Mucosa of stomach (tissue), 1 donor: Measurements from ENCODE around the gene TMPRSS6.

Experiments
- H3K27me3 ChIP-seq: one replicate; pipeline ENCODE4 v1.7.0; 2013; ENCODE audit warnings: mild to moderate bottlenecking, low read length; ENCODE audit not compliant: control insufficient read depth, insufficient read depth
- H3K36me3 ChIP-seq: one replicate; pipeline ENCODE4 v1.7.0; 2013; ENCODE audit warnings: low read length; ENCODE audit not compliant: control insufficient read depth, insufficient read depth
- H3K4me1 ChIP-seq: one replicate; pipeline ENCODE4 v1.7.0; 2013; ENCODE audit warnings: mild to moderate bottlenecking, low read length; ENCODE audit not compliant: control insufficient read depth, insufficient read depth
- H3K4me3 ChIP-seq: one replicate; pipeline ENCODE4 v1.7.0; 2013; ENCODE audit warnings: low read length
- H3K9ac ChIP-seq: one replicate; pipeline ENCODE4 v1.7.0; 2013; ENCODE audit warnings: mild to moderate bottlenecking, low read length, moderate library complexity
- H3K9me3 ChIP-seq: one replicate; pipeline ENCODE4 v1.7.0; 2013; ENCODE audit warnings: mild to moderate bottlenecking, low read length, moderate library complexity; ENCODE audit not compliant: control insufficient read depth
- donor health status: Pancreatic carcinoma.

Gene TMPRSS6

DNA sequence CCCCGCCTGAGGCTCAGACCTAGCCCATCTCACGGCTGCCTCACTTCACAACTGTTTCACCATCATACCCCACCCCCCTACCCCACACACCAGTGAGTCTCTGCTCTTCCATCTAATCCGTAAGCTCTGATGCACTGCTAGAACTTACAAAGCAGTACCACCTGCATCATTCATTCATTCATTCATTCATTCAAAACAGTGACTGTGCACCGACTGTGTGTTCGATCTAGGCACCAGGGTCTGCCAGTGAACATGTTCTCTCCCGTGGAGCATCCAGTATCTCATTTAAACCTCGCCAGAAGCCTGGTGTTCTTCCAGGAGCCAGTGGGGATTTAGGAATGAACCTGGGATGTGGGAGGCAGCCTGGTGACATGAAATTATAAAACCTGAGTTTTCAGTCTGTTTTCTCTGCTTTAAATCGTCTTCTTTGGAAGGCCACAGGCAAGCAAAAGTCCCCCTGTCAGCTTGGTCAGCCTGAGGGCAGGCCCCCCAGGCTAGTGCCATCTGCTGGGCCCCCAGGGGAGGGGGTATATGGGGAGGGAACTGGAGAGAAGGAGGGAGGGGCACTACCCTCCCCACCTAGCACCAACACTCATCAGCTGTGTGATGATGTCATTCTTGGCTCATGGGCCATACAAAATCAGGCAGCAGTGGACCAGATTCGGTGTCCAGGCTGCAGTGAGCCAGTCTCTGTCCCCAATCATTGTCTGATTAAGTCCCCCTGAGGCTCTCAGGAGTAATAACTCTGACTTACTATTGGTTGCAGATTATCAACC, 18.4 kb downstream of the TMPRSS6 start:
- Histone ChIP-seq H3K9ac (no peak overlapping the region), H3K9me3 (no peaks in the 10 kb centered on the region), H3K4me1 (no peaks in the 10 kb centered on the region), H3K27me3 (peaks cover 9% of the 10 kb centered on the region), H3K4me3 (no peak overlapping the region), H3K36me3 (no peaks in the 10 kb centered on the region)

DNA sequence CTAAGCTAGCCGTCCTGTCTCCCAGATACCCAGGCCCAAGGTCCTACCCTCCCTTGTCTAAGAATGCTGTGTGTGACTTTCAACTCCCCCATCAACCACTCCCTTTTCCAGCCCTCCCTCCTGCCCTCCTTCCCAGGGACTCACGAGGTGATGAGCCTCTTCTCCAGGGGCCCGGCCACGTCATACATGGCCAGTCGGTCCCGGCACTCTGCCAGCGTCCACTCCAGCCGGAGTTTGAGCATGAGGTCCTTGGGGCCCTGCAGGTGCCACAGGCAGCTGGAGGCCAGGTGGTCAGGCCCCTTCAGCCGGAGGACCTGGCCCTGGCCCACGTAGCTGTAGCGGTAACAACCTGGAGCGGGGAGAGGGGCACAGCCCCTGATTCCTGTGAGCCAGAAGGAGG, 20.1 kb downstream of the TMPRSS6 start:
- H3K4me1 ChIP-seq: peaks cover 1% of the 10 kb centered on the region
- no peaks in the 10 kb centered on the region for H3K9me3 ChIP-seq
- peaks cover 9% of the 10 kb centered on the region for H3K27me3 ChIP-seq
- H3K9ac ChIP-seq: no peak overlapping the region
- H3K4me3 ChIP-seq: no peak overlapping the region
- H3K36me3 ChIP-seq: no peaks in the 10 kb centered on the region

DNA sequence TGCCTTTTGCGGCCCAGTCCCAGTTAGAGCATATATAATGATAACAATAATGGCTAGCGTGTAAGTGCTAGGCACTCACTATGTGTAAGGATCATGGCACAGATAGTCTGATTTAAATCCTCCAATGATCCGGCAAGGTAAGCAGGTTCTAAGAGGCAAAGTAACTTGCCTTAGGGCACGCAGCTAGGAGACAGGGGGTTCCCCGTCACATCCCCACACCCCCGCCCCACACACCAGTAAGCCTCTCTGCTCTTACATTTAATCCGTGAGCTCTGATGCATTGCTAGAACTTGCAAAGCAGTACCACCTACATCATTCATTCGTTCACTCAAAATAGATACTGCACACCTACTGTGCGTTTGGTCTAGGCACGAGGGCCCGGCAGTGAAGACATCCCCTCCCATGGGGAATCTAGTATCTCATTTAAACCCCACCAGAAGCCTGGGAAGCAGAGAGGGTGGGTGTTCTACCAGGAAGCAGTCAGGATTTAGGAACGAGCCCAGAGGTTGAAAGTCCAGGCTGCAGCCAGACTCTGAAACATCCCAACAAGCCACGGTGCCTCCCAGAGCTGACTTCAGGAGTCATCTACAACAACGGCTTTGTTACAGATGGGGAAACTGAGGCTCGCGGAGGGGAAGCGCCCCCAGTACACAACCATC, 20.6 kb downstream of the TMPRSS6 start:
- Histone ChIP-seq H3K4me1 (peaks cover 4% of the 10 kb centered on the region), H3K9me3 (no peaks in the 10 kb centered on the region), H3K36me3 (no peaks in the 10 kb centered on the region), H3K4me3 (no peak overlapping the region), H3K27me3 (peaks cover 9% of the 10 kb centered on the region), H3K9ac (no peak overlapping the region)

DNA sequence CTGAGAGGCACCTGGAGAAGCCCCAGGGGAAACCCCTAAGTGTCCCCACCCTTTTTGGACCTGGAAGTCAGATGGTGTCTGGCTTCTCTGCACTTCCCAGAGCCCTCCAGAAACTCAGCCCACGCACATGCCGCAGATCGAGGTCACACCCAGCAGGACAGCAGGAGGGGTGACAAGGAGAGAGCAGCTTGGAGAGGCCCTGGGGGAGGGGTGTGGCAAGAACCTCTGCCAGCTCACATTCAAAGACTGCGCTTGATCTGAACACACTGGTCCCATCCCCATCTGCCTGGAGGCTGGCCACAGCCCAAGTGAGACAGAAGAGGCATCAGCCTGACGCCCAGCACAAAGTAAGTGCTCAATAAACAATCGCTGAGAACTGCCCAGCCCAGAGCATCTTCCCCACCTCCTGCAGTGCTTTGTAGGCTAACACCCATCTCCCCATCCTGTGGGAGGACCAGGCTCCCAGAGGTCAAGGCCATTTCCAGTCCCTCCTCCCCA, 21.4 kb downstream of the TMPRSS6 start:
- Histone ChIP-seq H3K9me3 (no peaks in the 10 kb centered on the region), H3K4me1 (peaks cover 4% of the 10 kb centered on the region), H3K27me3 (peaks cover 9% of the 10 kb centered on the region), H3K36me3 (no peaks in the 10 kb centered on the region), H3K4me3 (no peak overlapping the region), H3K9ac (no peak overlapping the region)

DNA sequence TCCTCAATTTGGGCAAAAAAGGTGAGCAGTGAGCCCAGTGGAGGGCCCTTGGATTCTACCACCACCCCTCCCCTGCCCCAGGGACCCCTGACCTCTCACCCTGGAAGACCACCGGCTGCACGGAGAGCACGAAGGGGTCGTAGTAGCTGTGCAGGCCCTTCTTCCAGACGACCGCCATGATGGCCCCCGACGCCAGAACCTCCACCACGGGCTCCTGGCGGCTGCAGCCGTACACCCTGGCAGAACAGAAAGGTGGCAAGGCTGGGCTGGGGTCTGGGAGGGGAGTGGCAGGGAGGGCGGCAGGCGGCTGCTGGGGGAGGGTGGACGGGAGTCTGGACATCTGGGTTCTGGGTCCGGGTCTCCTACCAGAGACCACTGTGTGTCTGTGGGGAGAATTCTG, 23.3 kb downstream of the TMPRSS6 start:
- no peak overlapping the region for H3K4me3 ChIP-seq
- peaks cover 4% of the 10 kb centered on the region for H3K4me1 ChIP-seq
- no peaks in the 10 kb centered on the region for H3K36me3 ChIP-seq
- peaks cover 9% of the 10 kb centered on the region for H3K27me3 ChIP-seq
- no peaks in the 10 kb centered on the region for H3K9me3 ChIP-seq
- no peak overlapping the region for H3K9ac ChIP-seq

DNA sequence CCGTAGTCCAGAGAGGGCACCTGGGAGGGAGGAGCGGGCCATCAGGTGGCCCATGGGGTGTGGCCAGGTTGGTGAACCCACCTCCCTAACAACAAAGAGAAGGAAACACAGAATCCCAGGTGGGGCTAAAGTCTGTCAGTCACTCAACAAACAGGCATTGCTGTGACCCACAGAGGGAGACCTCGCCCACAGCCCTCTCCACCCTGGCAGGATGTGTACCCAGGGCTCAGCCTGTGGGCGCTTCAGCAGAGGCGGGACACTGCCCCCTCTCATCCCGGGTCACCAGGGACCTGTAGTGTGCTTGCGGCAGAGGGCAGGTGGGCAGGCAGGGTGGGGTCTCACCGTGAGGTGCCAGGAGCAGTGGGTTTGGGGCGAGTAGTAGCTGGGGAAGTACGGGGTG, 25.1 kb downstream of the TMPRSS6 start:
- Histone ChIP-seq H3K36me3 (no peaks in the 10 kb centered on the region), H3K9ac (no peak overlapping the region), H3K4me3 (no peak overlapping the region), H3K9me3 (no peaks in the 10 kb centered on the region), H3K4me1 (peaks cover 4% of the 10 kb centered on the region), H3K27me3 (peaks cover 9% of the 10 kb centered on the region)

DNA sequence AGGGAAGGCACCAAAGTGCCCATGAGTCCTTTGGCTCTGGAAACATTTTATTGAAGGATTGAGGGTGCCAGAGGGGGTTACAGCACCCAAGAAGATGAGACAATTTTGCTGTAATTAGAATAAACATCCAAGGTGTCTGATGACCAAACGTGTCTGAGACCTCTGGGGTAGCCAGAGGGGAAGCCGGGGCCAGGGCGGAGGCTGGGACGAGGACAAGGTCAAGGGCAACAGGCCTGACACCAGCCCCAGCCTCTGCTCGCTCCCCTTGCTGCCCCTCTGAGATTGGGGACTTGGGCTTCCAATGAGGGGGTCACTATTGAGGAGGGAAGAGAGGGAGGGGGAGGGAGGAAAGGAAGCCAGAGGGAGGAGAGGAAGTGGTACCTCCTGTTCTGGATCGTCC, 25.6 kb downstream of the TMPRSS6 start:
- H3K9ac ChIP-seq: no peak overlapping the region
- peaks cover 8% of the 10 kb centered on the region for H3K27me3 ChIP-seq
- no peak overlapping the region for H3K4me3 ChIP-seq
- no peaks in the 10 kb centered on the region for H3K36me3 ChIP-seq
- H3K9me3 ChIP-seq: no peaks in the 10 kb centered on the region
- peaks cover 4% of the 10 kb centered on the region for H3K4me1 ChIP-seq

DNA sequence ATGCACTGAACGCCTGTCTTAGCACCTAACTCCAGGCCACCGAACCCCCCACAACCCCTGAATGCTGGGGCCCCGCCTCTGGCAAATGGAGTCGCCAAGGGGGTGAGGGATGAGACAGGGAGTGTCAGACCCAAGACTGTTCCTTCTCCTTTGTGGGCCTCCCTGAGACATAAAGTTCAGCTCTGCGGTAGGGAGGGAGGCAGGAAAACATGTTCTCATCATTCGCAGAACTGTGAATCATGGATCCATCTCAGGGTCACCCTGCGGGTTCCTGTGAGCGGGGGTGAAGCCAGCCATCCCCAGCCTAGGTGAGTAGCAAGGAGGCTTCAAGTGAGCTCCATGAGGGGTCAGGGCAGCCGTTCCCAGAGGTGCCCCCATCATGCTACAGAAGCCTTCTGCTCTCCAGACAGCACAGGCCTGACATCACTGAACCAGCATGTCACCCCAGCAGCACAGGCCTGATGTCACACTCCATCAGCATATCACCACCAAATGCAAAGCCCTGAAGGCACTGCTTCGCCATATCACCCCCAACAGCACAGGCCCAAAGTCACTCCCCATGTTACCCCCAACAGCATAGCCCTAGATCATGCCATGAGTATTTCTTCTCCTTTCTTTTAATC, 27.2 kb downstream of the TMPRSS6 start:
- Histone ChIP-seq H3K9ac (no peak overlapping the region), H3K4me3 (no peak overlapping the region), H3K36me3 (no peaks in the 10 kb centered on the region), H3K4me1 (peaks cover 4% of the 10 kb centered on the region), H3K27me3 (peaks cover 5% of the 10 kb centered on the region), H3K9me3 (no peaks in the 10 kb centered on the region)

DNA sequence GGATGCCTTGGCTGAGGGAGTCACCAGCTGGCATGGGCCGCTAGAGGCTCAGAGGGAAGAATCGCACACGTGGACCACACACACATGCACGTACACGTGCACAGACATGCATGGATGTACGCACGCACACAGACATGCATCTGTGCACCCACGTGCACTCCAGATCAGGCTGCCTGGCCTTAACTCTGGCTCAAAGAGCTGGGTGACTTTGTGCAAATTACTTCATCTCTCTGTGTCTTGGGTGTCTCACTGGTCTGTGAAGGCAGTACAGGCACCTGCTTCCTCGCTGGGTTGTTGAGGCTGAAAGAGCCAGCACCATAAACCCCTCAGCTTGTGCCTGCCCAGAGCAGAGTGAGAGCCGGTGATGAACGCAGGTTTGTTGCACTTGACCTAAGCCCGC, 28.7 kb downstream of the TMPRSS6 start:
- Histone ChIP-seq H3K9me3 (no peaks in the 10 kb centered on the region), H3K36me3 (no peaks in the 10 kb centered on the region), H3K4me3 (no peak overlapping the region), H3K27me3 (peaks cover 12% of the 10 kb centered on the region), H3K4me1 (peaks cover 4% of the 10 kb centered on the region), H3K9ac (no peak overlapping the region)

DNA sequence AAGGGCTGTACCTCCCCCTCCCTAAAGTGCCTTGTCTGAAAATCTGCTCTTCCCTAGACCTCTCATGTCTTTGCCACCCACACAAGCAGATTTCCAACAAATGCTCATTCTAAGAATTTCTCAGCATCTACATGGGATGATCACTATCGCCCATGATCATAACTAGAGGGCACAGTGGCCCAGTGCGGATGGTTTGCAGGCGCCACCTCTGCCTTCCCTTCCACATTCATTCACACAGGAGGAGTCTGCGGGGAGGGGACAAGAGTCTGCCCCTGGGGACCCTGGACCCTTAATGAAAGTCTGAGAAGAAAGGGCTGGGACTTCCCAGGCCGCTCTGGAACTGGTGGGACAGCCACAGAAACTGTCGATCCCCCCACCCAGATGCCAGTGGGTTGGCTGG, 29.1 kb downstream of the TMPRSS6 start:
- Histone ChIP-seq H3K9ac (no peak overlapping the region), H3K9me3 (no peaks in the 10 kb centered on the region), H3K4me3 (no peak overlapping the region), H3K36me3 (no peaks in the 10 kb centered on the region), H3K4me1 (peaks cover 4% of the 10 kb centered on the region), H3K27me3 (peaks cover 12% of the 10 kb centered on the region)

DNA sequence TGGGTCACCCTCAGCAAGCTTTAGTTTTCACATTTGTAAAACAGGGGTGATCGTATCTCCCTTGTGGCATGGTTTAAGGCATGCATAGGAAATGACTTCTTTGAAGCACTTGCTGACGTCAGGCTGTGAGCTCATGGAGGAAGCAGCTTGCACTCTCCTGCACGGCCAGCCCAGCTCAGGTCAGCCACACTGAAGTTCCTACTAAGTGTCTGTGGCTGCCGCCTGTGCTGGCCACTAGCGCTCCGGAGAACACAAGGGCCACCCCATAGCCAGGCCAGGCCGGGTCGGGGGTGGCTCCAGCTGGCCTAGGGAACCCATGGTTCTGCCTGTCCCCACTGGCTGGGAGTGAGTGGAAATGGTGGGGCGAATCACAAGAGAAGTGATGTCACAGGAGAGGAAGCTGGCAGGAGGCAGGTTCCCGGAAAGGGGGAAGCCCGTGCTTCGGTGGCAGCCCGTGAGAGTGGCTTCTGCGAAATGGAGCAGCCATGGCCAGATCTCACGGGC, 29.8 kb downstream of the TMPRSS6 start:
- Histone ChIP-seq H3K4me1 (peaks cover 4% of the 10 kb centered on the region), H3K9me3 (no peaks in the 10 kb centered on the region), H3K4me3 (no peak overlapping the region), H3K36me3 (no peaks in the 10 kb centered on the region), H3K27me3 (peaks cover 12% of the 10 kb centered on the region), H3K9ac (no peak overlapping the region)

DNA sequence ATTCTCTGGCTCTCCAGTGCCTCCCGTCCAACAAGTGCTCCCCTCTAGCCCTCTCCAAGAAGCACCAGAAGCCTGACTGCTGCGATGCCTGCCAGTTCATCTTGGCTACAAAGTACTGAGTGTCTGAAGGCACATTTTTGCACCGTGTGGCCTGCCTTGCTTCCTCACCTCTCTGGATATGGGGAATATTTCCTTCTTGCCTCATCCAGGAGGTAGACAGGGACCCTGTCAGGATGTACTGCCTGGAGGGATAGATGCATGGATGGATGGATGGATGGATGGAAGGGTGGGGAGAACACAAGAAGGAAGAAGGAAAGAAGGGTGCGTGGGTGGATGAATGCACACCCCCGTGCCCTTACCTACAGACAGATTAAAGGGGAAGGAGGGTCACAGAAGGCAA, 30.4 kb downstream of the TMPRSS6 start:
- Histone ChIP-seq H3K9me3 (no peaks in the 10 kb centered on the region), H3K4me3 (no peak overlapping the region), H3K9ac (peak overlapping the region; percentile 4), H3K27me3 (peaks cover 12% of the 10 kb centered on the region), H3K4me1 (no peaks in the 10 kb centered on the region), H3K36me3 (no peaks in the 10 kb centered on the region)
